ENCODE measurements around the gene SYNM. TPM values are rescaled to one million over a fixed set of nuclear protein-coding genes. Genes with fewer than 3 reads are reported as not detected.

SYNM gene
- total RNA-seq, 1 experiment from 2014 or later: 3.3 TPM

GRCh38 chr15:99164119-99164518, 59.2 kb downstream of the SYNM start:
- CTCF ChIA-PET: no interaction called here
- H3K9me2 ChIP-seq (ENCODE audit: insufficient read depth): no peaks in the 10 kb centered on the region
- no peak overlapping the region for H3K4me3 ChIP-seq (replicated peaks in 1 of 2; ENCODE audit: low read depth in 1 of 2, low read length in 2 of 2)
- no peak overlapping the region for H3K27ac ChIP-seq (ENCODE audit: low read depth, low read length)
- H4K20me1 ChIP-seq (ENCODE audit: insufficient read depth): no peaks in the 10 kb centered on the region
- no peak for TF ChIP-seq TCF7L2 (IDR thresholded peaks at IDR 0.05; ENCODE audit: borderline replicate concordance, extremely low read depth, insufficient read depth, insufficient read length)
- no peak for TF ChIP-seq ZBTB33 (IDR thresholded peaks at IDR 0.05; ENCODE audit: extremely low read depth, insufficient replicate concordance, low read length)
- no peak for TF ChIP-seq ZNF274 (IDR thresholded peaks at IDR 0.05; ENCODE audit: low read depth, low read length)
- no peak for TF ChIP-seq POLR2AphosphoS5 (IDR thresholded peaks at IDR 0.05; ENCODE audit: low read depth, low read length)
- no peak for TF ChIP-seq SIN3A (IDR thresholded peaks at IDR 0.05; ENCODE audit: low read depth)
- TF ChIP-seq ELF1 (IDR thresholded peaks at IDR 0.05; ENCODE audit: borderline replicate concordance, low read depth): no peak
- no peak for TF ChIP-seq CTCF (IDR thresholded peaks at IDR 0.05 in 2 of 3, conservative IDR thresholded peaks at IDR 0.05 in 1 of 3; ENCODE audit: borderline replicate concordance in 1 of 3, insufficient read depth in 1 of 3, low read depth in 2 of 3, low read length in 2 of 3)
- TF ChIP-seq EZH2phosphoT487 (IDR thresholded peaks at IDR 0.05; ENCODE audit: borderline replicate concordance): no peak
- TF ChIP-seq JUND (IDR thresholded peaks at IDR 0.05): no peak
- TF ChIP-seq EGR1 (IDR thresholded peaks at IDR 0.05; ENCODE audit: low read depth): no peak
- no peak for TF ChIP-seq ZFX (IDR thresholded peaks at IDR 0.05)
- no peak for TF ChIP-seq SRF (IDR thresholded peaks at IDR 0.05; ENCODE audit: low read depth)
- no peak for TF ChIP-seq YY1 (IDR thresholded peaks at IDR 0.05; ENCODE audit: extremely low read depth, insufficient replicate concordance, low read depth, low read length)
- H3K36me3 ChIP-seq (ENCODE audit: control insufficient read depth in 1 of 2, insufficient read depth in 2 of 2, low read length in 2 of 2): no peaks in the 10 kb centered on the region; a peak in 1 of 4 replicates
- no peak overlapping the region for H2AFZ ChIP-seq (ENCODE audit: low read depth, low read length, poor library complexity, severe bottlenecking)
- DNase-seq (ENCODE audit: low read depth, low spot score) (no peak), ATAC-seq (no peak)
- no peaks in the 10 kb centered on the region for H3K4me1 ChIP-seq (ENCODE audit: control insufficient read depth in 1 of 2, insufficient read depth in 2 of 2, low read length in 2 of 2)
- no peaks in the 10 kb centered on the region for H3K27me3 ChIP-seq (ENCODE audit: insufficient read depth, low read length)
- intact Hi-C loops (cut with micrococcal nuclease): no loop called here
- no peak overlapping the region for H3K4me2 ChIP-seq (ENCODE audit: low read length)
- no peaks in the 10 kb centered on the region for H3K9me3 ChIP-seq (ENCODE audit: control insufficient read depth in 1 of 2, insufficient read depth in 1 of 2, low read depth in 1 of 2, low read length in 2 of 2)
- RAD21 ChIA-PET (ENCODE audit: low non-redundant PET in 1 of 2, low total read pairs in 2 of 2, uncharacterized antibody in 2 of 2, unreplicated experiment in 2 of 2): no interaction called here
- H3K9ac ChIP-seq (ENCODE audit: low read length): no peak overlapping the region
- BruUV-seq (replicated peaks): no TSS peak
- POLR2A ChIA-PET: no interaction called here
- H3K79me2 ChIP-seq (ENCODE audit: insufficient read depth, low read length): no peaks in the 10 kb centered on the region

Measured in HCT116 (cell line).